Uterus (tissue), 4 donors: ENCODE results near the gene ZNF429. TPM values are rescaled to one million over a fixed set of nuclear protein-coding genes. Genes with fewer than 3 reads are reported as not detected.
"Not testable (repeated sequence)": the region's sequence is repeated elsewhere in the genome, so short reads cannot be mapped to it uniquely, and the experiment has no call there.

Experiments used
- DNase-seq, 2 donors: peaks; one replicate each; pipeline ENCODE4 v3.0.0-alpha.2; 2019 to 2020
- H3K27ac ChIP-seq, 2 donors: fragments of 200-600 bp; sonication (generic); 1 replicate in 1 of 2; 2 replicates in 1 of 2; pipeline ENCODE4 v1.5.1; 2016 to 2018
- H3K27me3 ChIP-seq, 2 donors: fragments of 200-600 bp; sonication (generic); one replicate each; pipeline ENCODE4 v1.5.1; 2018 to 2019; ENCODE audit warnings: control low read depth in 1 of 2
- H3K36me3 ChIP-seq, 2 donors: fragments of 200-600 bp; sonication (generic); one replicate each; pipeline ENCODE4 v1.5.1; 2019; ENCODE audit warnings: control low read depth in 1 of 2
- H3K4me1 ChIP-seq, 2 donors: fragments of 200-600 bp; sonication (generic); one replicate each; pipeline ENCODE4 v1.5.1; 2018 to 2019; ENCODE audit warnings: control low read depth in 1 of 2
- H3K4me3 ChIP-seq, 2 donors: fragments of 200-600 bp; sonication (generic); 1 replicate in 1 of 2; 2 replicates in 1 of 2; pipeline ENCODE4 v1.5.1; 2018 to 2019; ENCODE audit warnings: mild to moderate bottlenecking in 1 of 2
- H3K9me3 ChIP-seq, 2 donors: fragments of 200-600 bp; sonication (generic); one replicate each; pipeline ENCODE4 v1.5.1; 2019; ENCODE audit warnings: control low read depth in 1 of 2
- POLR2A ChIP-seq, 2 donors: fragments of 450-650 bp; IDR thresholded peaks; one replicate each; pipeline ENCODE4 v1.6.1; 2016; ENCODE audit warnings: antibody characterized with exemption in 2 of 2, mild to moderate bottlenecking in 1 of 2, moderate library complexity in 1 of 2
- intact Hi-C: fragments of 100-400 bp; cut with DNase I; formaldehyde crosslinking; loops from one replicate; pipeline ENCODE4 v1.15.1; 2023; ENCODE audit warnings: low total_unique reads
- total RNA-seq, 4 donors: library from RNA; depleted of rRNA in 3 of 4; stranded (reverse); fragments of >200 nt in 3 of 4; gene quantifications; one replicate each; pipeline versions ENCODE4 v1.1.0 to v1.2.4, GENCODE V29; 2014 to 2023
- TF ChIP-seq, protein P1 (sequence below), 4 experiments: fragments of 200-600 bp in 2 of 4; fragments of 450-650 bp in 2 of 4; sonication (generic) in 2 of 4; IDR thresholded peaks; one replicate each; pipeline ENCODE4 v1.5.1; 2016 to 2019; ENCODE audit warnings: antibody characterized with exemption in 4 of 4, mild to moderate bottlenecking in 2 of 4, moderate library complexity in 1 of 4
- donor health status: DM: yes; HTN: yes; CAD: no.

The ZNF429 gene
- total RNA-seq, 4 donors from 2014 or later: 3.3 to 17.0 (median 15.9) TPM

DNA sequence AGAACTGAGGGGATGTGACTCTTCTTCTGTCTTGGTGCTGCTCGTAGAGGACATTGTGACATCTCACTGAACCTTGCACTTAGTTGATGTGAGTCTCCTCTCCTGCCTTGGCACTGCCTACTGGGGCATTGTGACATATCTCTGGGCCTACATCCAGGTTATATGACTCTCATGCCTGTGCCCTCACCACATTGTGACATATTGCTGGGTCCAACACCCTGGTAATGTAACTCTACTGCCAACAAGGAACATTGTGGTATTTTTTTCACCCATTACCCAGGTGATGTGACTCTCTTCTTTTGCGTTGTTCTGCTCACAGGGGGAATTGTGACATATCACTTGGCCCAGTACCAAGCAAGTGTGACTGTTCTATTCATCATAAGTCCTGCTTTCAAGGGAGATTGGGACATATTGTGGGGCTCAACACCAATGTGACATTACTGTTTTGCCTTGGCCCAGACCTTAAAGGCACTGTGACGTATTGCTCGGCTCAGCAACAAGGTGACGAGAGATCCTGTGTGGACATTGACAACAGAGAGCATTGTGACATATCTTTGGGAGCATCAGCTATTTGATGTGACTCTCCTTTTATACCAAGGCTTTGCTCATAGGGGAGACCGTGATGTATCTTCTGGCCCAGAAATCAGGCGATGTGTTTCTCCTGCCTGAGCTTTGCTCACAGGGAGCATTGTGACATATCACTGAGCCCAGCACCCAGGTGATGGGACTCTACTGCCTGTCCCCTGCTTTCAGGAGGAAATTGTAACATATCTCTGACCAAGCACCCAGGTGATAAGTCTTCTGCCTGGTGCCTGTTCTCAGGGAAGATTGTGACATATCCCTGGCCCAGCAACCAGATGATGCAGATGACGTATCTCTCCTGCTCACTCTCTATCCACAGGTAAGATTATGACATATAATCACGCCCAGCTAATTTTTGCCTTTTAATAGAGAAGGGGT is 12.2 kb upstream of the ZNF429 start:
- Histone ChIP-seq H3K4me1 (no peaks in the 10 kb centered on the region), H3K4me3 (no peak overlapping the region), H3K36me3 (no peaks in the 10 kb centered on the region), H3K27me3 (no peaks in the 10 kb centered on the region), H3K9me3 (no peaks in the 10 kb centered on the region), H3K27ac (no peak overlapping the region)
- DNase-seq: no peak
- no peak for TF ChIP-seq POLR2A (IDR thresholded peaks at IDR 0.05)
- TF ChIP-seq, protein P1, sequence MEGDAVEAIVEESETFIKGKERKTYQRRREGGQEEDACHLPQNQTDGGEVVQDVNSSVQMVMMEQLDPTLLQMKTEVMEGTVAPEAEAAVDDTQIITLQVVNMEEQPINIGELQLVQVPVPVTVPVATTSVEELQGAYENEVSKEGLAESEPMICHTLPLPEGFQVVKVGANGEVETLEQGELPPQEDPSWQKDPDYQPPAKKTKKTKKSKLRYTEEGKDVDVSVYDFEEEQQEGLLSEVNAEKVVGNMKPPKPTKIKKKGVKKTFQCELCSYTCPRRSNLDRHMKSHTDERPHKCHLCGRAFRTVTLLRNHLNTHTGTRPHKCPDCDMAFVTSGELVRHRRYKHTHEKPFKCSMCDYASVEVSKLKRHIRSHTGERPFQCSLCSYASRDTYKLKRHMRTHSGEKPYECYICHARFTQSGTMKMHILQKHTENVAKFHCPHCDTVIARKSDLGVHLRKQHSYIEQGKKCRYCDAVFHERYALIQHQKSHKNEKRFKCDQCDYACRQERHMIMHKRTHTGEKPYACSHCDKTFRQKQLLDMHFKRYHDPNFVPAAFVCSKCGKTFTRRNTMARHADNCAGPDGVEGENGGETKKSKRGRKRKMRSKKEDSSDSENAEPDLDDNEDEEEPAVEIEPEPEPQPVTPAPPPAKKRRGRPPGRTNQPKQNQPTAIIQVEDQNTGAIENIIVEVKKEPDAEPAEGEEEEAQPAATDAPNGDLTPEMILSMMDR (IDR thresholded peaks at IDR 0.05): no peak
- intact Hi-C loops: no loop called here

DNA sequence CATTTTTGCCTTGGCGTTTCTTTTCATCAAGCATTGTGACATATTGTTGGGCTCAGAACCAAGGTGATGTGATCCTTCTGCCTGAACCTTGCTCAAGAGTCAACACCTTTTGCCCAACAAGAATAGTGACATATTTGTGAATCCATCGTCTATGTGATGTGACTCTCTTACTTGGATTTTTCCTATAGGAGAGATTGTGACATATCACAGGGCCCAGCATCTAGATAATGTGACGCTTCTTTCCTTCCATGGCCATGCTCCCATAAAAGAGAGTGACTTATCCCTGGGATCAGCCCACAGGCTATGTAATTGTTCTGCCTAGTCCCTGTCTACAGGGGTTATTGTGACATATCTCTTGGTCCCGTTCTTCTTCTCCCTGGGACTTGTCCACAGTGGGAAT is 8.5 kb upstream of the ZNF429 start:
- Histone ChIP-seq H3K4me3 (no peak overlapping the region), H3K36me3 (no peaks in the 10 kb centered on the region), H3K4me1 (no peaks in the 10 kb centered on the region), H3K9me3 (no peaks in the 10 kb centered on the region), H3K27me3 (no peaks in the 10 kb centered on the region), H3K27ac (no peak overlapping the region)
- DNase-seq: no peak
- TF ChIP-seq POLR2A (IDR thresholded peaks at IDR 0.05): no peak
- TF ChIP-seq, protein P1 (IDR thresholded peaks at IDR 0.05): no peak
- intact Hi-C loops: no loop called here

DNA sequence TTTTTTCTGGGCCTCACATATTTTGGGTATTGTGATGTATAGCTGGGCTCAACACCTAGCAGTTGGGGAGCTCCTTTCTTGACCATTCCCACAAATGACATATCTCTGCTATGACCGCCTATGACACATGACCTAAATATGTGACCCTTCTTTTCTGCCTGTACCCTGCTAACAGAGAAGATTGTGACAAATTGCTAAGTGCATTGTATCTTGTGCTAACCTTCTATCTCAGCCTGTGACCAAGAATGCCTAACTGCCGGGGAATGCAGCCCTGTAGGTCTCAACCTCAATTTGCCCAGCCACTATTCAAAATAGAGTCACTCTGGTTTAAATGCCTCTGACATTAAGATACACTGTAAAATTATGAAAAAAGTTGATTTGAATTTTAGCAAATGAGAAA is 6.8 kb upstream of the ZNF429 start:
- intact Hi-C loops: no loop called here
- TF ChIP-seq, protein P1 (IDR thresholded peaks at IDR 0.05): no peak
- no peak for TF ChIP-seq POLR2A (IDR thresholded peaks at IDR 0.05)
- H3K27me3 ChIP-seq: no peaks in the 10 kb centered on the region
- H3K4me1 ChIP-seq: no peaks in the 10 kb centered on the region
- no peak for DNase-seq
- H3K27ac ChIP-seq: no peak overlapping the region
- no peaks in the 10 kb centered on the region for H3K9me3 ChIP-seq
- no peaks in the 10 kb centered on the region for H3K36me3 ChIP-seq
- H3K4me3 ChIP-seq: no peak overlapping the region

DNA sequence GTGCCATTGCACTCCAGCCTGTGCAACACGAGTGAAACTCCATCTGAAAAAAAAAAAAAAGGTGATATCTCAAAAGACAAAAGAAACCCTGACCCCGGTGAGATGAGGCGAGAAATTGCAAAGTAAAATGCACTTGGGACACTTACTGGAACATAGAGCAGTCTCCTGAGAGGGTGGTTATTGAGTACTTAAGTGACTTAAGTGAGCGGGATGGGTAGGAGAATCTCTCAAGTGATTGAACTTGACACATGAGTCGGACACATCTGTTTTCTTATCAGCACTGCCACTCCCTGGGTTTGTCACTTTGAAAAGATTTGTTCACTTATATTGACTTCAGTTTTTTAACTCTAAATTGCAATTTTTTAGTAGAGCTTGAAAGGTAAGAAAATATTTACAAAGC is 2.8 kb downstream of the ZNF429 start:
- Histone ChIP-seq H3K4me1 (peaks cover 0 to 5% of the 10 kb centered on the region in 2 donors), H3K36me3 (no peaks in the 10 kb centered on the region), H3K4me3 (no peak overlapping the region), H3K27me3 (no peaks in the 10 kb centered on the region), H3K9me3 (no peaks in the 10 kb centered on the region), H3K27ac (peak overlapping the region; percentile 17 to 92)
- TF ChIP-seq, protein P1 (IDR thresholded peaks at IDR 0.05): no peak
- no peak for TF ChIP-seq POLR2A (IDR thresholded peaks at IDR 0.05)
- DNase-seq: no peak
- intact Hi-C loops: no loop called here

DNA sequence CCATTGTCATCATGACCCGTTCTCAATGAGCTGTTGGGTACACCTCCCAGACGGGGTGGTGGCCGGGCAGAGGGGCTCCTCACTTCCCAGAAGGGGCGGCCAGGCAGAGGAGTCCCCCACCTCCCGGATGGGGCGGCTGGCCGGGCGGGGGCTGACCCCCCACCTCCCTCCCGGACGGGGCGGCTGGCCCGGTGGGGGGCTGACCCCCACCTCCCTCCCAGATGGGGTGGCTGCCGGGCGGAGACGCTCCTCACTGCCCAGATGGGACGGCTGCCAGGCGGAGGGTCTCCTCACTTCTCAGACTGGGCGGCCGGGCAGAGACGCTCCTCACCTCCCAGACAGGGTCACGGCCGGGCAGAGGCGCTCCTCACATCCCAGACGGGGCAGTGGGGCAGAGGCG is 5.7 kb downstream of the ZNF429 start:
- H3K9me3 ChIP-seq, H3K4me1 ChIP-seq, H3K4me3 ChIP-seq, H3K27me3 ChIP-seq, DNase-seq, H3K36me3 ChIP-seq, intact Hi-C loops, H3K27ac ChIP-seq: not testable (repeated sequence)

DNA sequence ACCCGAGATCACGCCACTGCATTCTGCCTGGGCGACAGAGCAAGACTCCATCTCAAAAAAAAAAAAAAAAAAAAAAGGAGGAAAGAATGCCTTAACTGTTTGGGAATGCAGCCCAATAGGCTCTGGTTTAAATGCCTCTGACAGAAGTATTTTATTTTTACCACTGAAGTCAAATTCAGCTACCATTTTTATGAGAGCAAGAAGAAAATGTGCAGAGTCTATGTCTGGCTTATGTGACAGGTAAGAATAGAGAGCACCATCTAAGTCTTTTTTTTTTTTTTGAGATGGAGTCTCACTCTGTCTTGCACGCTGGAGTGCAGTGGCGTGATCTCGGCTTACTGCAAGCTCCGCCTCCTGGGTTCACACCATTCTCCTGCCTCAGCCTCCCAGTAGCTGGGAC is 7.2 kb downstream of the ZNF429 start:
- intact Hi-C loops, H3K4me3 ChIP-seq, H3K4me1 ChIP-seq, H3K27me3 ChIP-seq, H3K36me3 ChIP-seq, DNase-seq, H3K9me3 ChIP-seq: not testable (repeated sequence)
- H3K27ac ChIP-seq: peak overlapping the region; percentile 1 to 62
